ENCODE data around the gene SYT15.
"Not testable (repeated sequence)": the region's sequence is repeated elsewhere in the genome, so short reads cannot be mapped to it uniquely, and the experiment has no call there.

The SYT15 gene

DNA sequence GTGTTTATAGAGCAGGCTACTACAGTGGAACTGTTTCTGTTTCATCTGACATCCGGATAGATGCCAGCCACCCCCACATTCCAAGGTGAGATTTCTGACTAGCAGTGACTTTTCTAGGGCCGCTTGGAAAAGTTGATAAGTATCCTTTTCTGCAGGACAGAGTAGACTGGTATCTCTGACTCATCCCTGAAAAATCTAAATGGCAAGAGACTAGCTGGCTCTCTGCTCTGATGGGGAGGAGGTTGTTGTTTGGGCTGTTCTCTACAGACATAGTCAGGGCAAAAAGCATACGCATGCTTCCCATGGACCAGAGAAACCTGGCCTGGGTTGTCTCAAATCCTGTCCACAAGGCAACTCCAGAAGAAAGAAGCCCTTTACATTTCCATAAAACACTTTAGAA lies 10.7 kb downstream of the SYT15 start:
- DNase-seq = not testable (repeated sequence)

DNA sequence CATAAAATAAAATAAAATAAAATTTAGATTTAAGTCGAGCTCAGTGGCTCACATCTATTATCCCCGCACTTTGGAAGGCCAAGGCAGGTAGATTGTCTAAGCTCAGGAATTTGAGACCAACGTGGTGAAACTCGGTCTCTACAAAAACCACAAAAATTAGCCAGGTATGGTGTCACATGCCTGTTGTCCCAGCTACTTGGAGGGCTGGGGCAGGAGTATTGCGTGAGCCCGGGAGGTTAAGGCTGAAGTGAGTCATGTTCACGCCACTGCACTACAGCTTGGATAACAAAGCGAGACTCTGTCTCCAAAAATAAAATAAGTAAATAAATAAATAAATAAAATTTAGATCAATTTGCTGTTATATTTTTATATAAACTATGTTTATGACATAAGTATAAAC lies 12.1 kb downstream of the SYT15 start:
- not testable (repeated sequence) for DNase-seq

GRCh38 chr10:46593307-46593706 lies 14.4 kb downstream of the SYT15 start:
- not testable (repeated sequence) for DNase-seq

DNA sequence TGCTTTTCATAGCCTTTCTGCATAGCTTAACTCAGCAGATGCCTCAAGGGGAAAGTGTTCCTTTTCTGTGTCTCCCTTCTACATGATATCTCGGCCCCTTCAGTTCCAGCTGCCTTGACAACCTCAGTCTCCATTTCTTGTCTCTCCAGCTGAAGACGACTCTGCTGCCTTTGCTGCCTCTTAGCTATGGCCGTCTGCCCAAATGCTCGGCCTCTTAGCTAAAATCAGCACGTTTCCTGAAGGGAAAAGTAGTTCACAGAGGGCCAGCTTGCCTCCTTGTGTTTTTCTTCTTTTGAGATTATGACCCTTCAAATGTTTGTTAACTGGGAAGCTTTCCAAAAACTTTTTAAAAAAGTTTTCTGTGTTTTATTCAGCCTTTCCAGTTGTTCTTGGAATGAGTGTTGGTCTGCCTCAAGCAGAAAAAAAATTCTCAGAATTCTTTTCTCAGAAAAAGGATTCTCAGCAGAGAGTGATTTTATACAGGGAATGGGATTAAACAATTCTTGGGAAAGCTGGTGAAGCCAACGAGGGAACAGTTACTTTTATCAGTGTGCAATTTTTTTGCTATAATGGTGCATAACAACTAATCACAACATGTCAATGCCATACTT lies 15.6 kb downstream of the SYT15 start:
- not testable (repeated sequence) for DNase-seq

- DNase-seq = peak; percentile 3 to 17
Observed at GRCh38 chr10:46596570-46596969, 17.6 kb downstream of the SYT15 start.

- not testable (repeated sequence) for DNase-seq
Observed at GRCh38 chr10:46597616-46598246, 18.8 kb downstream of the SYT15 start.

DNA sequence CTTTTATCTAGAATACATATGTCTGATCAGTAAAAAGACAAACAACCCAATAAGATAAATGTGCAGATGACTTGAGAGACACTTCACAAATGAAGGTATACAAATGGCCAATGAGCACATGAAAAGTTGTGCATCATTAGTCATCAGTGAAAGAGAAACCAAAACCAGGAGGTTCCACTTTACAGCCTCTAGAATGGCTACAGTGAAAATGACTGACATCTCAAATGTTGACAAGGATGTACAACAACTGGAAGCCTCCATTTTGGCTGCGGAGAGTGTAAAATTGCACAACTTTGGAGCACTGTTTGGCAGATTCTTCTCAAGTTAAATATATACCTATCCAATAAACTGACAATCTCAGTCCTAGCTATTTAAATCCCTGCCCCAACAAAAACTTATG lies 21.6 kb downstream of the SYT15 start:
- not testable (repeated sequence) for DNase-seq

DNA sequence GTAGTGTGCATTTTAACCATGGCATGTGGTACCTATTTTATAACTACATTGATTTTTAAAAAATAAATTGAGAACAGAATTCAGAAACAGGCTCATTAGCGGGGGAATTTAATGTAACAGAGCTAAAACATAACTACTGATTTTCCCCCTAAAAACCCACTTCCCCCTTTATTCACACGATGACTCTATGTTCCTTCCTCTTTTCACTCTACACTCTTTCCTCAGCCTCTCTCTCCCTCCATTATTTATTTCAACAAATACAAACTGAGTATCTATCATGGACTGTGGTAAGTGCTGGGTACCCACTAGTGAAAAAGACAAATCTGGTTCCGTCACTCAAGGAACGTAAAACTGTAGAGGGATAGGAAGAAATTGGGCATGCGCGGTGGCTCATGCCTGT lies 36.6 kb downstream of the SYT15 start:
- not testable (repeated sequence) for DNase-seq

DNA sequence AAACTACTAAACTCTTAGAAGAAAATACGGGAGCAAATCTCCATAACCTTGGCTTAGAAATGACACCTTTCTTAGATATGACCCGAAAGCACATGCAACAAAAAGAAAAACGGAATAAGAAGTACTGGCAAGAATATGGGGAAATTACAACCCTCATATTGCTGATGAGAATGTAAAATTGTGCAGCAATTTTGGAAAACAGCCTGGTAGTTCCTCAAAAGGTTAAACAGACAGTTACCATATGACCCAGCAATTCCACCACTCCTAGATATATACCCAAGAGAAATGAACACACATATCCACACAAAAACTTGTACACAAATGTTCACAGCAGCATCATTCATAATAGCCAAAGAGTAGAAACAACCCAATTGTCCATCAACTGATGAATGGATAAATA lies 37.3 kb downstream of the SYT15 start:
- not testable (repeated sequence) for DNase-seq

DNA sequence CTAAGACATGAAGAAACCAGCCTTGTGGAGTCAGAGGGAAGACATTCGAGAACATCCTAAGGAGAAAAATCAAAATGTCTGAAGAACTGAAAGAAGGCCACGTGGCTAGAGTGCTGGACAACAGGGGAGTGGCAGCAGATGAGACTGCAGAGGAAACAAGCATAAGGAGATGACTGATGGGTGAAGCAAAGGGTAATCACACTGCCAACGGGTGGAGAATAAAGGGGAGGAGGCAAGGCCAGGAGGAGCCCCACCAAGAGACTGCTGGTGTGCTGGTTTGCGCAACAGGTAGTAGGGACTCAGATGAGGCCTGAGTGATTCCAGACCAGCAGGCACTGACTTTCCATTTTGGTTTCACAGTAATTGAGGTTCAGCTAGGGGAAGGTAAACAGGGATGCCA lies 38.2 kb downstream of the SYT15 start:
- DNase-seq = peak; percentile 4 to 15

DNA sequence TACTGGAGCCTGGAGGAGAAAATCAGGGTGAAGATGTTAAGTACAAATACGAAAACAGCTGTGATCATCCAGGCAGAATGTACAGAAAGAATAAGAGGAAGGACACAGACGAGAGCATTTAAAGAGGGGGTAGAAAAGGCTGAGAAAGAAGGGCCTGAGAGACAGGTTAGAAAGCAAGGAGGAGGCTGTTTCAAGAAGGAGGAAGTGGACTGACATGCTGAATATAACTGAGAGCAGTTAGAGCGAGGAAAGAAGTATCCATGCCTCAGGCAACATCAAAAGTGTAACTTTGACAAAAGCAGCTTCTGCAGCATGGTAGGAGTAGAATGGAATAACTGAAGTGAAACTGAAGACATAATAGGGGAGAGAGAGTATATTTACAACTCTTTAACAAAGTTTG lies 39.0 kb downstream of the SYT15 start:
- not testable (repeated sequence) for DNase-seq

DNA sequence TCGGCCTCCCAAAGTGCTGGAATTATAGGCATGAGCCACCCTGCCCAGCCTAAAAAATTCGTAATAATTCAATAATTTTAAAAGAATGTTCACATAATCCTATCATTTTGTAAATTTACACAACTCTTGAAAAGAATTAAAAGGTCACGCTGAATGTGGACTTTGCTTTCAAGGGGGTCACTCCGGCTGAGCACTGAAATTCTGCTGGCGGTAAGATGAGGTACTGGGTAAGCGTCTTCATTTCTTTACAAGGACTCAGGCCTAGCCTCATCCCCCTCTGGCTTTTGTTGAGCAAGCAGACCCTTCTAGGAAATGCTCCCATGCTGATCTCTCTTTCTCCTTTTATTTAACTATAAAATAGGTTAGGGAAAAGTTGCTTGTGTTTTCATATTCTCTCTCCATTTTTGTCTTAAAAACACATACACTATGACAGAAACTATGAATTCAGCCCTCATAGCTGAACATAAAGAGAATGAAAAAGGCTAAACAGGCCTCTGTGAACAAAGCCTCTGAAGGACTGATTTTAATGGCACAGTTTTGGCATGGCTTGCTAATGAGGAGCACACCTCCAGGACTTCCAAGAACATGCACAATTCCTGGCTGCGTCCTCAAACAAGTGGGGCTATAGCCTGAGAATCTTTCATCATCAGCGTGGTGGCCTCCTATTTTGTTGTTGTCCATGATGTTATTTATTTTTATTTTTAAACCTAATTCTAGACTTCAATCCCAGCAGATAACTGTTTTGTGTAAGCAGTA lies 45.1 kb downstream of the SYT15 start:
- not testable (repeated sequence) for DNase-seq

GRCh38 chr10:46629805-46630204 lies 50.9 kb downstream of the SYT15 start:
- not testable (repeated sequence) for DNase-seq

DNA sequence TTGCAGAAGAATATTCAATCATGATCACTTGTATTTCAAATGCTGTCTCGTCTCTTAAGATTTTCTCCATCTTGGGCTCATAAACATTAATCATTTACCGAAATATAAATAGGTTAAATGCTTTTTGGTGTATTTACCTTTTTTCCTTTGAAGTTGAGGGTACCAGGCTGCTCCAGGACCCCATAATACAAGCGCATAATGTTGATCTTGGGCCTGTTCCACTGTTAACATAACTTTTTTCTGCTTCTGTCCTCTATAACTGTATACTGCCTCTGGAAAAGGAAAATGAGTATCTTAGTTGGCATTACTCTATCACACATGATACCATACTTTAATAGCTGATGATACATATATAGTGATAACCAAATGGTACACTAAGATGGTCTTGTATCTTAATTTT lies 51.9 kb downstream of the SYT15 start:
- not testable (repeated sequence) for DNase-seq

DNA sequence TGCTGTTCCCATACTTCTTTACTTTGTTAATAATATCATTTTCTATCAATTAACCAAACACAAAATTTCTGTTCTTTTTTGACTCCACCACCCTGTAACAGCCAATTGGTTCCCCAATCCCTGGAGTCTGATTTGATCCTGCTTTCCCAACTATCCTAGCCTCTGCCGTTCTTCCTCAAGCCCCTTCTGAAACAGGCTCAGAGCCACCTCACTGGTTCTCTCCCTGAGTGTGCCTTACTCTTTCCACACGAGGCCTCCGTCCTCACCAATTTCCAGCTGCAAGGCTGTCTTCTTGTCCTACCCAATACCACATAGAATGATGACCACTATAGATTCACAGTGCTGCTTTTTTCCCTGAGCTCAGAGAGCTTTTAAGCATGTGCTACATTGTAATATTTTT lies 52.8 kb downstream of the SYT15 start:
- DNase-seq = not testable (repeated sequence)

DNA sequence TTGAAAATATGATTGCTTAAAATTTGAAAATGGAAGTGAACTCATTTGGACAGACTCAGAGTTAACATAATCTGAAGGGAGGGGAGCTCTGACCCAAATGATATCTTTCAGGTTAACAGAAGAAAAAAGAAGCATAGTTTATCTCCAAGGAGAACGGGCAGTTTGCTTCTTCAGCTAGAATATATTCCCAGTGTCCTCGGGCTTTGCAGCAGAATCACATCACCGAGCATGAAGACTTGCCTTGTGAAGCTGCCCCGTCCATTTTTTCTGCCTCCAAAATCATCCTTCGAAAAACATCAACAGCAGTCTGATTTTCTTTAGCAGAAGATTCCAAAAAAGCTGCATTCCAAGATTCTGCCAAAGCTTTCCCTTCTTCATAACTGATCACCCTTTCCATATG lies 55.8 kb downstream of the SYT15 start:
- not testable (repeated sequence) for DNase-seq

DNA sequence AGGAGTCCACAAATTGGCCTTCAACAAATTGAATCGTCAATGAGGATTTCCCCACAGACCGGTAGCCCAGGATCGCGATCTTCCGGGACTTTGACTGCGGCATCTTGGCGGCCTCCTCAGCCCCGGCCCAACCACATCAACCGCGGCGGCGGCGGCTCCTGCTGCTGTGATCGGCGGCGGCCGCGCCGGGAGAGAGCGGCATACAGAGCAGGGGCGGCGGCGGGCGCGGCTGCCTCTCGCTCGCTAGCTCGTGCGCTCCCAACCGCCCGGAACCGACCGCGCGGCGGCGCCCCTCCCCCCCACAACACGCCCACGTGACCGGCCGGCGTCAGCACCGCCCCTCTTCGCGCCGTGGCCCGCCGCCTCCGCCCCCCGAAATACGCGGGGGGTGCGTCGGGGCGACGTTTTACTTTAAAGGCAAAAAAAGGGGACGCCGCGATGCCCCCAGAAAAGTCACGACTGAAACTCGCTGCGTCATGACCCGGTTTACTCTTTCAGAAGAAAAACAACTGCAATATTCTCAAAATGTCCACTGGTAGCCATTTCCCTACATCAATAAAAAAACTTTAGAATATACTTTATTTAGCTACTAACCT lies 56.5 kb downstream of the SYT15 start:
- DNase-seq = not testable (repeated sequence)

DNA sequence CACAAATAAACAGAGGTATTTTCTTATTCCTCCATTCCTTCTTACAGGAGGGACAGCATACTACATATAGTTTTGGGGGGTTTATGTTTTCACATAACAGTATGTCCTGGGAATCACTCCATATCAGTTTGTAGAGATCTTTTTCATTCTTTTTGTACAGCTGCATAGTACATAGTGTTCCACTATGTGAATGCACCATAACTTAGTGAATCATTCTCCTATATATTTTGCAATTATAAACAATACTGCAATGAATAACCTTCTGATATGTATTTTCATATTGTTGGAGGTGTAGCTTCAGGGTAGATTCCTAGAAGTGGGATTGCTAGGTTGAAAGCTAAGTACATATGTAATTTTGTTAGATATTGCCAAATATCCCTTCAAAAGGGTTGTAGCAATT lies 61.1 kb downstream of the SYT15 start:
- not testable (repeated sequence) for DNase-seq

All from inflammatory macrophage (primary cell).